DMS79 (cell line): ENCODE data around the gene ZNF775.
"Not testable (repeated sequence)": the region's sequence is repeated elsewhere in the genome, so short reads cannot be mapped to it uniquely, and the experiment has no call there.

Experiments
- DNase-seq: peaks from one replicate; lab custom pipeline; 2025; lab: John Stamatoyannopoulos, UW

Gene ZNF775

DNA sequence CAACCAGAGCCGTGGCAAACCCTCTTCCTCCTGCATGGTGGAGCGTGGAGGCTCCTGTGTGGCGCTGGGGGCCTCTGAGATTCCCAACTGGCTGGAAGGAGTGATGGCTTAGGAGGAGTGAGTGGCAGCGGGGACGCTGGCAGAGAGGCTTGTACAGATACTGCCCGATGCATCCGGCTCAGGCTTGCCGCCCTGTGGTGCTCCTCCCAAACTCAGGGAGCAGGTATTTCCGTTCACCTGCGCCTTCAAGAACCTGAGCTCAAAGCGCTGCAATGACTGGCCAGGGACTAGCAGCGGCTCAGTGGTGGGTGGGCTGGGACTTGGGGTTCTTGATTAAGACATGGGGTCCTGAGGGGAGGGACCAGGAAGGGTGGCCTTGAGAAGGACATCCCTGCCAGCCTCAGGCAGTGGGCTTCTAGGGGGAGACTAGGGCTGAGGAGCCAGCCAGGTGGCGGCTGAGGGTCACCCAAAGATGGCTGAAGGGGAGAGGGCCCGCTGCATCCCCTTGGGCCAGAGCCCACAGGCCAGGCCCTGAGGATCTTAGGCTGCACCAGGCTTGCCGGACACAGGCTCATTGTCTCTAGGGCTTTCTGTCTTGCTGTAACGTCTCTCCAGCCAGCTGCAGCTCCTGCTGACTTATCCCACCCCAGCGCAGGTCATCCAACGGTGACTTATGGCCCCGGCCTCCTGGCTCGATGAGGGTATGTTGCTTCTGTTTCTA, 3.2 kb downstream of the ZNF775 start:
- DNase-seq, result no peak

DNA sequence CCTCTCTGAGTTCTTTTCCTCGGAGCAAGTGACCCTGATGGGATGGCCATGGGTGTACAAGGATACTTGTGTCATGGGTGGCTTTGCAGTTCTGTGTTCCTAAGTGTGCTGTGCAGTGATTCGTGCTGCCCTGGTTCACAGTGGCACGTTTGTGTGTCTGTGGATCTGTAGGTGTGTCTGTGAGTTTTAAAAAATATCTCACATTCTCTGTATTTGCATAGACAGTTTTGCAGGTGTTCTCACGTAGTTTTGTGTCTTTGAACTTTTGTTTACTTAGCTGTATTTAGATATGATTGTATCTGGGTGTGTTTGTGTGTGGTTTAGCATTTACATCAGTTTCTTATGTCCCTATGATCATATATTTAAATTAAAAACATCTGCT, 3.7 kb downstream of the ZNF775 start:
- no peak for DNase-seq

DNA sequence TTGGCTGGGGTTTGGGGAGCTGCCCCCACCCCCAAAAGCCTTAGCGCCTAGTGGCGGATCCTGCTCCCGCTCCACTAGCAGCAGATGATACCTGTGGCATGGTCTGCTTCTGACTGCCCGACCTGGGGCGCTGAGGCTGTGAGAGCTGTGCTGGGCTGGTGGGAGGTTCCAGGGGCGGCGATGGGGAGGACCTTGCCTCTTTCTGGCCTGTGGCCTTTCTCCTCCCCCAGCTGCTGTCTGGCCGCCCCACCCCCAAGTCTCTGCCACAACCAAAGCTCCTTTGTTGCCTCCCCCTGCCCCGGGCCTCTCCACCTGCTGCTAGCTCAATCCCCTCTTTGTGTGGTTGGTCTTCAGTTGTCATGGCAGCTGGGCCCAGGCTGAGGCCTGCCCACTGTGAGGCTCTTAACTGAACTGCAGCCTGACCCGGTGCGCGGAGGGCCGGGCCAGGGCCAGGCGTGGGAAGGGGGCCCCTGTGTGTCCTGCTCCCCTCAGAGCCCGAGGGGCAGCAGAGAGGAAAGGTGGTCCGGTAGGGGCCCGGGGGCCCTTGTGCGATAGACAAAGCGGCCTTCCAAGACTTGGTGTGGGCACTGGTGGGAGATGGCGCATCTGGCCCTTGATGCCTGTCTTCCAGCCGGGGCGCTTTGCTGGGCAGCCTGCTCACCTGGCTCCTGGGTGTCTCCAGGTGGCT, 4.7 kb downstream of the ZNF775 start:
- peak; percentile 84 for DNase-seq

DNA sequence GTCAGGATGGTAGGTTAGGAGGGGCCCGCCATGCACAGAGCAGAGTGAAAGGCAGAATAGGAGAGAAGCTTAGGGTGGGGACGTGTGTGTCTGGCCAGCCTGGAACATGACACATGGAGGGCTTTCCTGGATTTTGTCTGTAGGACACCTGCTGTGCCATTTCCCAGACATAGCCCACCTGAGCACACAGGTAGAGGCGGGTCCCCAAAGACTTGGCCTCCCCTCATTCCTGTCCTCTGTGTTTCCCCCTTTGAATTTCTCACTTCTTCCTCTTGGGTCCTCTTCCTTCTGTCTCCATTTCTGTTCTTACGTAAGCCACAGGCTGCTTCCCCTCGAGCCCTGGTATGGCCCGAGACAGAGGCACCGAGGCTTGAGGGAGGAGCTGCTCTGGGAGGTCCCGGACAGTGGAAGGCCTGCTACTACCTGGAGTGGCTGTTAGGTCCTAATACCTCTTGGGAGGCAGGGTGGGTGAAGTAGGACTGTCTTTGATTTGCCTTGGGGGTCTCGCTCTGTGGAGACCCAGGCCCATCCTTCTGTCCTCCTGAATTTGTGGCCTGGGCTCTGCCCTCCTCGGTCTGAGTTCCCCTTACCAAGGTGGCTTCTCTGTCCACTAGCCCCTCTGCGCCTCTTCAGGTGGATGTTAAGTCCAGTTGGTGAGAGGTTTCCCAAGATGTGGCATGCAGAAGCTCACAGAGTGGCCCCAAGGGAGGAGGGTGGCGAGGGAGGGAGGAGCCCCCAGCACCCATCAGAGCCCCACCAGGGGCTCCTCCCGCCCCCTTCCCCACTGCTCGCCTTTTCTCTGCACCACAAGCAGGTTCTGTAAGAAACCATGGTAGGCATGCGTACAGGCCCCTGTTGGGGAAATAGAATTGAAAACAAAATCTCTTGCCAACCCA, 5.5 kb downstream of the ZNF775 start:
- no peak for DNase-seq

DNA sequence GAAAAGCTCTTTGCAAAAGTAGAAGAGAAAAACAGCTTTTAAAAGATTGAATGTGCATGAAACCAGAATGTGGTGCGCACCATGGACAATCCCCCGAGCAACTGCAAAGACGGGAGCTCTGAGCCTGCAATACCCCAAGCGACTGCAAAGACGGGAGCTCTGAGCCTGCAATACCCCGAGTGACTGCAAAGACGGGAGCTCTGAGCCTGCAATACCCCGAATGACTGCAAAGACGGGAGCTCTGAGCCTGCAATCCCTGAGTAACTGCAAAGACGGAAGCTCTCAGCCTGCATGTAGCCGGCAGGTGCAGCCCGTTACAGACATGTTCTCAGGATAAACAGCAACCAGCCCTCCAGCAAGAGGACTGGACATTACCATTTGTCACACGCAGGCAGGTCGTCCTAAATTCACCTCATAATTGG, 6.2 kb downstream of the ZNF775 start:
- no peak for DNase-seq

DNA sequence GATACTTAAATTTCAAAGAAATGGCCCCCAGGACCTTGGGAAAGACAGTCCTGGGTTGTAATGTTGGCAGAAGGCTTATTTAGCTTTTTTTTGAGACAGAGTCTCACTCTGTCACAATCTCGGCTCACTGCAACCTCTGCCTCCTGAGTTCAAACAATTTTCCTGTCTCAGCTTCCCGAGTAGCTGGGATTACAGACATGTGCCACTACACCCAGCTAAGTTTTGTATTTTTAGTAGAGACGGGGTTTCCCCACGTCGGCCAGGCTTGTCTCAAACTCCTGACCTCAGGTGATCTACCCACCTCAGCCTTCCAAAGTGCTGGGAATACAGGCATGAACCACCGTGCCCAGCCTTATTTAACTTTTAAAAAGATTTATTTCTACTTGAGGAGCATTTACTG, 6.8 kb downstream of the ZNF775 start:
- not testable (repeated sequence) for DNase-seq

DNA sequence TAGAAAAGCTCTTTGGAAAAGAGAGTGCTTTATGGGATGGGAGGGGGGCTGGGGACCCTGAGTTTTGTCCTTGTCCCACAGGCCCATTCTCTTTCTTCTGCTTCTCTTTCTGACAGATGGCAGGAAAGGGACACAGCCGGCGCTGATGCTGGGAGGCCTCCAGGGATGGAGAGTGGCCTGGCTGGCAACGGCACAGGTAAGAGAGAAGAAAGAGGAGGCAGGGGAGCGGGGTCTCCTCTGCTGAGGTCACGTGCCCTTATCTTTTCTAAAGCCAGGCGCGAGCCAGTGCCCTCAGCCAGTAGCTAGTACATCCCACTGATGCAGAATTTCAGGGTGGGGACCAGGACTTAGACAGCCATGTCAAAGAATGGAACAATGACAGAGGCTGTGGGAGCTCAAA, 9.2 kb downstream of the ZNF775 start:
- no peak for DNase-seq

DNA sequence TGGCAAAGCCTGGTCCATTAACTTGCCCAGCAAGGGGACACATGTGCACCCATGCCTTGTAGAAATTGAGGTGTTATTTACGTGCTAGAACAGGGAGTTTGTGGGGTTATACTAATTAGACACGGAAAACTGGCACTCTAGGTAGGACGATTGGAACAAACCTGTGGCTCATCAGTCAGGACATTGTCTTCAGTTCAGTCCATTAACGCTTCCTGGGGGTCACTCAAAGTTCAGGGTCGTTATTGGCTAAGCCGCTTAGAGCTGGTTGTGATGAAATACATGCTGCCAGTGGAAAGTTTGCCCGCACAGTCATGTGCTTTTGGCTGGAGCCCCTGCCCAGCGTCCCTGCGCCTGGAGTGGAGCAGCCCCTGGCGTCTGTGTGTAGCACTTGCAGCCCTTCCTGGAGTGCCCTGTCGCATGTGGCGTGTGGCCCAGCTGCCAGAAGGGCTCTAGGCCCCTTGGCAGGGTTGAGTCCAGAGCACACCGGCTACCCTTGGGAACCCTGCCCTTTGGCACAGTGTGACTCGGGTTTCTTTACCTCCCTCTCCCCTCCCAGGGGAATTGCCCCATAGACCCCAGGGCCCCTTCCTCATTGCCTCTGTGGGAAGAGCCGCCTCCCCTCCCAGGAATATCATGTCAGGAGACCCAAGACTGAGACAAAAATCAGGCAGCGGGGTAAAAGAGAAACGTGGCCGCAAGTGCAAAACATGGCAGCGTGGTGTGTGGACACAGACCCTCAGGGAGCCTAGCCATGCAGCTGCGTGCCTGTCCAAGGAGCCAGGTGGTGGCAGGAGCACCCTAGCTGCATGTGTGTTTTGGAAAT, 9.8 kb downstream of the ZNF775 start:
- no peak for DNase-seq

DNA sequence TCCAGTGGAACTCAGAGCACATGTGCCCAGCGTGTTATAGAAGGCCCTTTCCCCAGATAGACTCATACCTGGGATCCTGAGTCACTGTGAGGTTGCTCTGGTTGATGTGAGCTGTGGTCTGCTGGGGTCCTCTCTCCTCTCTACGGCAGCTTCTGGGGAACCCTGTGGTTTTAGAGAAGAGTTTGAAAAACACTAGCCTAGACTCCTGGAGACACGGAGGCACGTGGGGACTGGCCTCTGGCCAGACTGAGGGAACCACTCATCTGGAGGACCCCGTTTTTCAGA, 10.3 kb downstream of the ZNF775 start:
- no peak for DNase-seq

DNA sequence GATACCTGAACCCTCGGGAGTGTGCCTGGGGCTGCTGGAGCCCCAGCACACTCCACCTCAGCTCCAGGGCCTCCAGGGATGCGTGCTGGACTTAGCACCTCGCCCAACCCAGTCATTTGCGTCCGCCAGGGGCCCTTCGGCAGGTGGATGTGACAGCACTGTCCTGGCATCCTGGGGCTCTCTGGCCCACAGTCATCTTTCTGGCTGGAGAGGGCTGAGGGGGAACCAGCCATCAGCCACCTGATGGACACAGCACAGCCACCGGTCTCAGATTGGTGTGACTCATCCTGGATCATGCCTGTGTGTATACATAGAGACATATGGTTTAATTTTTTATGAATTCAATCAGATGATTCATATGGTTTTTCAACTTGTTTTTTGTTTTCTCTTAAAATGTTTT, 11.1 kb downstream of the ZNF775 start:
- no peak for DNase-seq

DNA sequence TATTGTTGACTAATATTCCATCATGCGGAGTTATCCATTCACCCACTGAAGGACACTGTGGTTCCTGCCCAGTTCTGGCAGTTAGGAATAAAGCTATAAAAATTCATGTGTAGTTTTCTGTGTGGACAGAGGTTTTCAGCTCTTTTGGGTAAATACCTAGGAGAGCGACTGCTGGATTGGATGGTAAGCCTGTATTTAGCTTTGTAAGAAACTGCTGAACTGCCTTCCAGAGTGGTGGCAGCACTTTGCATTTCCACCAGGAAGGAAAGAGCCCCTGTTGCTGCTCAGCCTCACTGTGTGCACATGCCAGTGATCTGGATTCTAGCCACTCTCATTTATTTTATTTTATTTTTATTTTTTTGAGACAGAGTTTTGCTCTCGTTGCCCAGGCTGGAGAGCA, 14.2 kb downstream of the ZNF775 start:
- DNase-seq, result no peak

DNA sequence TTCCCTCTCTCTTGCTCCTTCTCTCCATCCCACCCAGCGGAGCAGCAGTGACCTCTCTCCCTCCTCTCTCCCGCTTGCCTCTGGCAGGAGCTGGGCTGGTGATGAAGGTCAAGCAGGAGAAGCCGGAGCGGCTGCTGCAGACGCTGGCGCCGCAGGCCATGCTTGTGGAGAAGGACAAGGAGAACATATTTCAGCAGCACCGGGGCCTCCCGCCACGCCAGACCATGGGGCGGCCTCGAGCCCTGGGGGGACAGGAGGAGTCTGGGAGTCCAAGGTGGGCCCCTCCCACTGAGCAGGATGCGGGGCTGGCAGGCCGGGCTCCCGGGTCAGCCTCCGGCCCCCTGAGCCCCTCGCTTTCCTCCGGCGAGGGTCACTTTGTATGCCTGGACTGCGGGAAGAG, 17.3 kb downstream of the ZNF775 start:
- DNase-seq, result no peak

DNA sequence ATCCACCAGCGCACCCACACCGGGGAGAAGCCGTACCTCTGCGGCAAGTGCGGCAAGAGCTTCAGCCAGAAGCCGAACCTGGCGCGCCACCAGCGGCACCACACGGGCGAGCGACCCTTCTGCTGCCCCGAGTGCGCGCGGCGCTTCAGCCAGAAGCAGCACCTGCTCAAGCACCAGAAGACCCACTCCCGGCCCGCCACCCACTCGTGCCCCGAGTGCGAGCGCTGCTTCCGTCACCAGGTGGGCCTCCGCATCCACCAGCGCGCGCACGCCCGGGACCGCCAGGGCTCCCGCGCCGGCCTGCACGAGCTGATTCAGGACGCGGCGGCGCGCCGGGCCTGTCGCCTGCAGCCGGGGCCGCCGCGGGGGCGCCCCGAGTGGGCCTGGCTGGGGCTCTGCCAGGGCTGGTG, 17.7 kb downstream of the ZNF775 start:
- no peak for DNase-seq

DNA sequence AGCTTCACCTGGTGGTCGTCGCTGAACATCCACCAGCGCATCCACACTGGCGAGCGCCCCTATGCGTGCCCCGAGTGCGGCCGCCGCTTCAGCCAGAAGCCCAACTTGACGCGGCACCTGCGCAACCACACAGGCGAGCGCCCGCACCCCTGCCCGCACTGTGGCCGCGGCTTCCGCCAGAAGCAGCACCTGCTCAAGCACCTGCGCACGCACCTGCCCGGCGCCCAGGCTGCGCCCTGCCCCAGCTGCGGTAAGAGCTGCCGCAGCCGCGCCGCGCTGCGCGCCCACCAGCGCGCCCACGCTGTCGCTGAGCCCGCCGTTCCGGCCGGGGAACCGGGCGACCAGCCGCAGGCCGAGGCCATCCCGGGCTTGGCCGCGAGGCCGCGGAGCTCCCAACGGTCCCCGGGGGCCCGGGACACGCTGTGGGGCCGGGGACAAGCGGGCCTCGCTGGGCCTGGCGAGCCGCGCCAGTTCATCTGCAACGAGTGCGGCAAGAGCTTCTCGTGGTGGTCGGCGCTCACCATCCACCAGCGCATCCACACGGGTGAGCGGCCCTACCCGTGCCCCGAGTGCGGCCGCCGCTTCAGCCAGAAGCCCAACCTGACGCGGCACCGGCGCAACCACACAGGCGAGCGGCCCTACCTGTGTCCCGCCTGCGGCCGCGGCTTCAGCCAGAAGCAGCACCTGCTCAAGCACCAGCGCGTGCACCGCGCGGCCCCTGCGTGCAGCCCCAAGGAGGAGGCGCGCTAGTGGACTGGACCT, 18.4 kb downstream of the ZNF775 start:
- no peak for DNase-seq

DNA sequence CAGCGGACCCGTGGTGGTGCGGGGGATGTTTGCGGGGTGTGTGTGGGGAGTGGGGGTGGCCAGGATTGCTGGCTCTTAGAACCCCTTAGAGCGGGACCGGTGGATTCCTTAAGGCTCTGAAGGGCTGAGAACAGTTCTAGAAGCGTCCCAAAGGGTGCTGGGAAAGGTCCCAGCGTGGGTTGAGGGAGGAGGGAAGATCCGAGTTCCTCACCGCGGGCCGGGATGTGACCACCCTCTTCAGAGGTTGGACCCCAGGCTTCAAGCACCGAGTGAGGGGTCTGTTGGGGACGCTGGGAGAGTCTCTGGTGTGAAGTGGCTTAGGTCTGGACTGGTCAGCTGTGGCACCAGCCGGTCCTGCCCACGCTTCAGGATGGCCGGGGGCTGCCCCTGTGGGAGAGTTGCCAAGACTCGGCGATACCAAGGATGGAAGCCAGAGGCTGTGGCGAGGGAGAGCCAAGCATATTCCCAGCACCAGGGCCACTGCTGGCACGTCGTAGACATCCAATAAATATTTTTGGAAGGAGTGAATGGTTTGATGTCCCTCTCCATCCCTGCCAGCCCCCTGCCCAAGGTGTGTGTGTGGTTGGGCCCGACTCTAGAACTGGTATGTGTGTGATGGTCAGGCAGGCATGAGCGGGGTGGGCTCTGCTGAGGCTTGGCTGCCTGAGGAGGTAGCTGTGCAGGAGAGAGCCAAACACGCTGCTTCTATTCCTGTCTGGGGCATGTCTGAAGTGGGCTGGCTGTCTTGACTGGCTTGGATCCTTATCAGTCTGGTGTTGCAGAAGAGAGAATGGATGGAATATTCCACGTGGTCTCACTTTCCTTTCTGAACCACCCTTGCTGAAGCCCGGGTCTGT, 19.2 kb downstream of the ZNF775 start:
- no peak for DNase-seq

DNA sequence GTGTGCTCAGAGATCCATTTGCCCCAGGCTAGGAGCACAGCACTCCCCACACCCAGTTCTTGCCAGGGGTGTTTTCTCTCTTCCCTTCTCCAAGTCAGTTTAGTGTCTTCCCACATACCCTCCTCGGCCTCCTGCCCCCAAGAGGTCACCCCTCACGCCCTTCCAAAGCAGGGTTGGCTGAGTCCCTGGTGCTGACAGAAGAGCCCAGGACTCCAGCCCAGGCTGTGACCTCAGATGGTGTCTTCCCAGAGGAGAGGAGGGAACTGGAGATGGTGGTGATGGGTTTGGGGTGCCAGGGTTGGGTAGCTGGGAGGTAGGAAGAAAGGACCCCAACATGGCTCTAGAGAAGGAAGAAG, 19.8 kb downstream of the ZNF775 start:
- DNase-seq, result no peak

DNA sequence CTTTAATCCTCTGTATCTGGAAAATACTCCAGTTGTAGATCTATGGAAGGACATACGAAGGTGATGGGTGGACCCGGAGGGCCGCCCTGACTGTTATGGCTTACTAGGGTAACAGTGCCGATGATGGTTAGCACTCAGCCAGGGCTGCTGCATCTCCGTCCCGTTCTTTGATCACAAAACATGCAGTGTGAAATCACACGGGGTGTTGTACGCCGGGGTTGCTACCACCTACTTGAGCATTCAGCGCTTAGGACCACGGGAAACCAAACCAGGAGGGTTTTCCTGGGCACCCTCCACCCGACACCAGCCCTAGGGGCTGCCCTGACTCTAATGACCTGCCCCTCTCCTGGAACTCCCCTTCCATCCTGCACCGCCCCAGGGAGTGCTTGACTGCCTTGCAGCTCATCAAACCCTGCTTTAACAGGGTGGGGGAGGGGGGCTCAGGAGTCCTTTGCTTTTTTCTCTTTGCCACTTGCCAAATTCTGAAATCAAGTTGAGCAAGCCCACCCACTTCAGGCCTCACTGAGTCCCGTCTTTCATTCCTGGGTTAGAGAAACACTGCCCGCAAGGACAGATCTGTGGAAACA, 20.4 kb downstream of the ZNF775 start:
- DNase-seq, result no peak

DNA sequence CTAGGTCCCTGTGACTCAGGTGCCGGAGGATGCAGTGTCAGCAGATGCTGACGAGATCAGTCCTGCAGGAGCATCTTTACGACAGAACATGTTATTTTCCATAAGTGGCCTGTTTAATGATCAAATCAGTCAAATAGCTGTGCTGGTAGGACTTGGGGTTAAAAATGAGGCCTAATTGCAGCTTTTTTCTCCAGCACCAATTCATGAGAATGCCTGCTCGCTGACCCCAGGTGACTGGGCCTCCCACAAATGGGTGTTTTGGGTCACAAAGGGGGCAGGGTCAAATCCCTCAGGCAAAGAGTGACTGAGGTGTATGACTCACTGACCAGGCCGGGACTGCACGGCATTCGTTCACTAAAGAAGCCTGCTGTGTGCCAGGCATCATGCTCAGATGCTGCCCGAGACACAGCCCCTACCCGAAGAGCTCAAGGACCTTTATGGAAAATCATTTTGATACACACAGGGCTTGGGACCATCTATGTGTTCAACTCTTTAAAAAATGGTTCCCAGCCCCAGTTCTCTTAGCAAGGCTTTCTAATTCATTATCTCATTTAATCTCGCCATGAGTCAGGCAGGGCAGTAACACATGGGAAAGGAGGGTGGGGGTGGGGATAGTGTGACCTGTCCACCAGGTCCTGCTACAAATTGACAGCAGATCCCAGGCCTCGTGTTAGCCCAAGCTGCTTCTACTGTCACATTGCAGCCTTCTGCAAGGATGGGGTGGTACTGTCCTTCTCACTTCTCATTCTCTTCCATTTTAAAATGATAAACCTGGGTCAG, 21.1 kb downstream of the ZNF775 start:
- no peak for DNase-seq

DNA sequence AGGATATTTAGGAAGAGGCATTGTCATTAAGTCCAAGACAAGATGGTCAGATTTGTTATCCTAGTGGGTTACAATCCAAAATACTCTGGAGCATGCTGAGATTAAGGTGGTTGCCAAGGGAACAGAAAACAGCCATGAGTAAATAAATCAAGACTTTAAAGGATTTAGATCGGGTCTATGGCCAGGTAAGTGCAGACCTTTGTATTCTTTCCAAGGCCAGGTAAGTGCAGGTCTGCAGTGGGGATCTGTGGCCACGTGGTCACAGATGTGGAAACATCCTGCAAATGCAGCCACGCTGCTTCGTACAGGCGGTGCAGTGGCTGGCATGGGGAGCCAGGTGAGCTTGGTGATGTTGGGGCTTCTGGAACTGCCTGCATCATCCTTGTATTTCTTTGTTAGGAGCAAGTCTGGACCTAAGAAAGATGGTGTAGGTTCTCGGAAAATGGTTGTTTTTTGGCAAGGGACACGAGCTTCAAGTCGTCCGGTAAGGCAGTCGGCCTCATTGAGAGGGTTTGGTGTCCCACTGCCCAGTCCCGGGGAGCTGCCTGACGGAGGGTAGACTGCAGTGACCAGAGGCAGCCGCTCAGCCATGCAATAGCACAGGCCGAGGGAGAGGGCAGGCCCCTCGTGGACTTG, 21.8 kb downstream of the ZNF775 start:
- DNase-seq, result no peak
